ENCODE measurements around the gene PALLD. TPM values are rescaled to one million over a fixed set of nuclear protein-coding genes. Genes with fewer than 3 reads are reported as not detected.
A peak's percentile ranks its signal among the peaks of the same experiment; 100 is the strongest.

Gene PALLD
- total RNA-seq, 1 experiment from 2014 or later: 0.51 TPM

- DNase-seq (ENCODE audit: low spot score): no peak
- in situ Hi-C loops (cut with HindIII; ENCODE audit: low sequenced_read_pairs): no loop called here
Observed at GRCh38 chr4:168880811-168881595, 384.2 kb downstream of the PALLD start.

GRCh38 chr4:168881781-168882420 is 385.0 kb downstream of the PALLD start:
- in situ Hi-C loops (cut with HindIII; ENCODE audit: low sequenced_read_pairs): no loop called here
- DNase-seq (ENCODE audit: low spot score): no peak

DNA sequence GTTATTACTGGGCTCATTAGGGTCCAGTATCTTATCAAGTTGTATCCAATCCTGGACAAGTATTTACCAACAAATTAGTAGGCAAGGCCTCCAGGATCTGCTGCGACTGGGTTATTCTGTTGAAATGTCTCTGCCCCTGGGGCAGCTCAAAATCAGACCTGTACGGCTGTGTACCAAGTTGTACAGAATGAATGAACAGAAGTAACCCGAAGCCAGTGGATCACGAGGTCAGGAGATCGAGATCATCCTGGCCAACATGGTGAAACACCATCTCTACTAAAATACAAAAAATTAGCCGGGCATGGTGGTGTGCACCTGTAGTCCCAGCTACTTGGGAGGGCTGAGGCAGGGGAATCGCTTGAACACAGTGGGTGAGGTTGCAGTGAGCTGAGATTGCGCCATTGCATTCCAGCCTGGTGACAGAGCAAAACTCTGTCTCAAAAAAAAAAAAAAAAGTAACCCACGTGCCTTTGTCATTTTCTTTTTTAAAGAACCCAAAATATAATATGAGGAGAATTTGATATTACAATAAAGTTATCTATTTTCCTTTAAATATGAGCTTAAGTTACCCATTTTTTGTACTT is 385.9 kb downstream of the PALLD start:
- in situ Hi-C loops (cut with HindIII; ENCODE audit: low sequenced_read_pairs): no loop called here
- DNase-seq (ENCODE audit: low spot score): no peak

DNA sequence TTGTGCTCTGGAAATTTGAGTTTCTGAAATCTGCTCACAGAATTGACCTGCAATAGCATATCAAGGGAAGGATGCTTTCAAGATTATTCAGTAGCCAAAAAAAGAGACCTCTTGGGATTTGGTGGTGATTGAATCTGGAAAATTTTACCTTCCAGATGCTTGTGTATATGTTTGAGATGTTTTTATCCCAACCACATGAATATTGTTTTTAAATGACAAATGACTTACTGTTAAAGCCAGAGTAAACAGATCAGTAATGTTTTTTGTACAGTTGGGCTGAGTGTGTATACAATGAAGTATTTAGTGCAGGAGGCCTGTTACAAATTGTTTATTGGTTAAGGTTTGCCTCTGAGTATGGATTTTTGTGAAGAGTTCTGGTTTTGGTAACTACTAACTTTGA is 386.7 kb downstream of the PALLD start:
- in situ Hi-C loops (cut with HindIII; ENCODE audit: low sequenced_read_pairs): no loop called here
- DNase-seq (ENCODE audit: low spot score): no peak

DNA sequence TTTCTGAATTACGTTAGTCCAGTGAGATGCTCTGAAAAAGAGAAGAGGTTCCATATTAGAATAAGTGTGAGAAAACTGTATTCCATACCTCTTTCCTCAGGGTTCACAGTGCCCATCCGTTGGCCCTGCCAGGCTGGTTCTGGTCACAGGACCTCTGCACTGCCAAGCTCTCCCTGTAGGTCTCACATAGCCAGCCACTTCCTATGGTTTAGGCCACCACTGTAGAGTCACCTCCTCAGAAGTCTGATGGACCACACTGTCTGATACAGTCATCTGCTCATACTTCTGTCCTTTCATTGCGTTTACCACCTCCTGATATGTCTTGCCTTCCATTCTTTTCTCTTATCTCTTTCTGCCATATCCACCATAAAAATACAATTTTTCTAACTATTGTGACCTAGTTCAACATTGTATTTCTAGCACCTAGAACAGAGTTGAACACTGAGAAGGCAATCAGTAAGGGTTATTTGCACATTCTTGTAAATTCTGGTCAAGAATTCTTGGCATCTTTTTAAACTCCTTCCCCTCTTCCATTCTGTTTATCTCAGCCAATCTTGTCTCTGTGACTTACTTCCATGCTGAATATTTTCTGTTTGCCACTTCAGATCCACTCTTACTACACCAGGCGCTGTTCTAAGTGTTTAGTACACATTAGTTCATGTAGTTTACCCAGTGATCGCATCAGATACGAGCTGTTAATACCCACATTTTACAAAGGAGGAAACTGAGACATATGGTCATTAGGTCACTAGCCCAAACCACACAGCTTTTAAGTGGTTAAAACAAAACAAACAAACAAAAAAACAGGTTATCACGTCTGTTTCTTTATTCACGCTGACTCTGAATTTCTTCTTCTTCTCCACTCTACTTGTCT is 387.6 kb downstream of the PALLD start:
- no peak for DNase-seq (ENCODE audit: low spot score)
- in situ Hi-C loops (cut with HindIII; ENCODE audit: low sequenced_read_pairs): no loop called here

DNA sequence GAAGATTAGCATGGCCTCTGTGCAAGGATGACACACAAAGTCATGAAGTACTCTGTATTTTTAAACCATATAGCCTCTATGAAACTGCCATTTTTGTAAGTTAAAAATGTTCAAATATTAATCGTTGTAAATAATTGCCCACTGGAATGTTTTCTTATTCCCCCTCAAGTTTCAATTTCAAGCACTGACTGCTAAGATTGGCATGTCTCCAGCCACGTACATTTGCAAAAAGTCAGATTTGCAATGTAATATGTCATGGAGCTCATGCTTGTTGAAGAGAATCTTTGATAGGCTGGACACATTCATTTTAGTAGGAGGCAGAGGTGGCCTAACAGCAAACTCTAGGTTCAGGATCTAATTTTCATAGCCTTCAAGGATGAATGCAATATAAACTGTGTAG is 388.5 kb downstream of the PALLD start:
- no peak for DNase-seq (ENCODE audit: low spot score)
- in situ Hi-C loops (cut with HindIII; ENCODE audit: low sequenced_read_pairs): no loop called here

- no peak for DNase-seq (ENCODE audit: low spot score)
- in situ Hi-C loops (cut with HindIII; ENCODE audit: low sequenced_read_pairs): no loop called here
Observed at GRCh38 chr4:168886351-168886750, 389.5 kb downstream of the PALLD start.

- DNase-seq (ENCODE audit: low spot score): no peak
- in situ Hi-C loops (cut with HindIII; ENCODE audit: low sequenced_read_pairs): no loop called here
Observed at GRCh38 chr4:168887809-168888208, 391.0 kb downstream of the PALLD start.

- DNase-seq (ENCODE audit: low spot score): no peak
- in situ Hi-C loops (cut with HindIII; ENCODE audit: low sequenced_read_pairs): no loop called here
Observed at GRCh38 chr4:168888715-168889215, 391.9 kb downstream of the PALLD start.

GRCh38 chr4:168891086-168891485 is 394.2 kb downstream of the PALLD start:
- DNase-seq (ENCODE audit: low spot score): no peak
- in situ Hi-C loops (cut with HindIII; ENCODE audit: low sequenced_read_pairs): no loop called here

- DNase-seq (ENCODE audit: low spot score): no peak
- in situ Hi-C loops (cut with HindIII; ENCODE audit: low sequenced_read_pairs): no loop called here
Observed at GRCh38 chr4:168891688-168892087, 394.8 kb downstream of the PALLD start.

DNA sequence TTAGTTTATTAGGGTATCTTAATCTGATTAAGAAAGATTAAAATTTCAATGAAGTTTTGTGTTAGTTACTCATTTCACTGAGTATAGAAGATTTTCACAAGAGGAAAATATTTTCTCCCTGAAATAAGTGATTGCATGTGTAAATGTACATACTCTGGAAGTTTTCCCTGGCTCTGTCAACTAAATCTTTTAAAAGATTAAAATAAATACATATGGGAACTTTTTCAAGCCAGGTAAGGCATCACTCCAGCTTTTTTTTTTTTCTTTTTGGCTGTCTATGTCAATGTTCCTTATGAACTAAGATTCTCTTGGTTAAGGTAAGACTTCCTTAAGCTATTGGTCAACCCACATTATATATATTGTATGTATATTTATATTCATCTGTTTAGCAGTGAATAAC is 395.6 kb downstream of the PALLD start:
- no peak for DNase-seq (ENCODE audit: low spot score)
- in situ Hi-C loops (cut with HindIII; ENCODE audit: low sequenced_read_pairs): no loop called here

DNA sequence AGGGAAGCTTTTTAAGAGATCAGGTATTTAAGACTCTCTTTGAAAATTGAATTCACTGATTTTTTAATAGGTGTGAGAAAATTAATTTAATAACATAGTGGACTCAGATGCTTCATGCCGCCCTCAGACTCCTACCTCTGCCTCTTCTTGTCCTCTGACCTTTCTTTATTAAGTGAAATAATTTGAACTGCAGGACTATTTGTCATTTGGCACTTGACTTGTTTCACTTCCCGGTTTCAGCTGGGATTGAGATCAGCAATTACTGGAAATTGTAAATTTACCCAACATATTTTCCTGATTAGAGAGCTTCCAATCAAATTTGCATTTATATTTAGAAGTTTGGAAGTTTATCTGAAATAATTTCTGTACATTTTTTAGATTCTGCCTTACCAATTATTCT is 396.4 kb downstream of the PALLD start:
- no peak for DNase-seq (ENCODE audit: low spot score)
- in situ Hi-C loops (cut with HindIII; ENCODE audit: low sequenced_read_pairs): no loop called here

- peak; percentile 22 for DNase-seq (ENCODE audit: low spot score)
- in situ Hi-C loops (cut with HindIII; ENCODE audit: low sequenced_read_pairs): no loop called here
Observed at GRCh38 chr4:168893807-168894206, 397.0 kb downstream of the PALLD start.

DNA sequence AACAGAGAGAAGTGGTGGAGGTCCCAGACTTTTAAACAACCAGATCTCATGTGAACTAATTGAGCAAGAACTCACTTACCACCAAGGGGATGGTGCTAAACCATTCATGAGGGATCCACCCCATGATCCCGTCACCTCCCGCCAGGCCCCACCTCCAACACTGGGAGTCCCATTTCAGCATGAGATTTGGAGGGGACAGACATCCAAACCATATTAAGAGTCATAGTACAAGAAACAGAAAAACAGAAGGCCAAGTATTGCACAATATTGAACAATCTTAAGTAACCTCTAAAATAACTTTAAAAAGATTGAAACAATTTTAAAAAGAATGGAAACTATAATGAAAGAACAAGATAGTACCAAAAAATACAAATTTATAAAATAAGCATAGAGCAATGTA is 403.2 kb downstream of the PALLD start:
- in situ Hi-C loops (cut with HindIII; ENCODE audit: low sequenced_read_pairs): no loop called here
- no peak for DNase-seq (ENCODE audit: low spot score)

GRCh38 chr4:168907119-168907698 is 410.4 kb downstream of the PALLD start:
- in situ Hi-C loops (cut with HindIII; ENCODE audit: low sequenced_read_pairs): no loop called here
- DNase-seq (ENCODE audit: low spot score): no peak

GRCh38 chr4:168908093-168908492 is 411.2 kb downstream of the PALLD start:
- in situ Hi-C loops (cut with HindIII; ENCODE audit: low sequenced_read_pairs): no loop called here
- no peak for DNase-seq (ENCODE audit: low spot score)

- DNase-seq (ENCODE audit: low spot score): no peak
- in situ Hi-C loops (cut with HindIII; ENCODE audit: low sequenced_read_pairs): no loop called here
Observed at GRCh38 chr4:168908851-168909273, 412.0 kb downstream of the PALLD start.

GRCh38 chr4:168914095-168914494 is 417.2 kb downstream of the PALLD start:
- in situ Hi-C loops (cut with HindIII; ENCODE audit: low sequenced_read_pairs): no loop called here
- no peak for DNase-seq (ENCODE audit: low spot score)
